Natural killer cell treated with Interleukin-12 subunit alpha and Interleukin-12 subunit beta and Interleukin-15 and Interleukin-18, amount 100 ng/mL, for 72 hours (primary cell): Measurements from ENCODE around the gene USP17L5. TPM values are rescaled to one million over a fixed set of nuclear protein-coding genes. Genes with fewer than 3 reads are reported as not detected.
"Not testable (repeated sequence)": the region's sequence is repeated elsewhere in the genome, so short reads cannot be mapped to it uniquely, and the experiment has no call there.

Source experiments
- ATAC-seq, 2 donors: fragments of 150-1000 bp; cut with Tn5 transposase in 1 of 2; sonication (Bioruptor Pico), chemical (Tn5 transposase) in 1 of 2; 2 replicates each; pipeline ENCODE4 v1.10.0; 2021
- DNase-seq: peaks from one replicate; pipeline ENCODE4 v3.0.0; 2022; ENCODE audit warnings: low spot score
- H3K27ac Mint-ChIP-seq, 2 donors: 1 replicate in 1 of 2; 2 replicates in 1 of 2; pipeline ENCODE4 v1.8.0; 2022; ENCODE audit warnings: mixed read lengths in 2 of 2, mild to moderate bottlenecking in 1 of 2, moderate library complexity in 1 of 2
- H3K27me3 Mint-ChIP-seq, 2 donors: 1 replicate in 1 of 2; 2 replicates in 1 of 2; pipeline ENCODE4 v1.8.0; 2022; ENCODE audit warnings: mixed read lengths in 2 of 2
- H3K36me3 Mint-ChIP-seq: one replicate; pipeline ENCODE4 v1.8.0; 2022; ENCODE audit warnings: mixed read lengths
- H3K4me1 Mint-ChIP-seq, 2 donors: 1 replicate in 1 of 2; 2 replicates in 1 of 2; pipeline ENCODE4 v1.8.0; 2022; ENCODE audit warnings: low read depth in 2 of 2, mixed read lengths in 2 of 2, mild to moderate bottlenecking in 1 of 2
- H3K4me3 Mint-ChIP-seq: one replicate; pipeline ENCODE4 v1.8.0; 2022; ENCODE audit warnings: mixed read lengths
- H3K9me3 Mint-ChIP-seq: 2 replicates; pipeline ENCODE4 v1.8.0; 2022; ENCODE audit warnings: mixed read lengths
- total RNA-seq, 2 donors: library from RNA; stranded (reverse); gene quantifications; one replicate each; pipeline ENCODE4 v1.2.3, GENCODE V29; 2022

USP17L5 gene, protein sequence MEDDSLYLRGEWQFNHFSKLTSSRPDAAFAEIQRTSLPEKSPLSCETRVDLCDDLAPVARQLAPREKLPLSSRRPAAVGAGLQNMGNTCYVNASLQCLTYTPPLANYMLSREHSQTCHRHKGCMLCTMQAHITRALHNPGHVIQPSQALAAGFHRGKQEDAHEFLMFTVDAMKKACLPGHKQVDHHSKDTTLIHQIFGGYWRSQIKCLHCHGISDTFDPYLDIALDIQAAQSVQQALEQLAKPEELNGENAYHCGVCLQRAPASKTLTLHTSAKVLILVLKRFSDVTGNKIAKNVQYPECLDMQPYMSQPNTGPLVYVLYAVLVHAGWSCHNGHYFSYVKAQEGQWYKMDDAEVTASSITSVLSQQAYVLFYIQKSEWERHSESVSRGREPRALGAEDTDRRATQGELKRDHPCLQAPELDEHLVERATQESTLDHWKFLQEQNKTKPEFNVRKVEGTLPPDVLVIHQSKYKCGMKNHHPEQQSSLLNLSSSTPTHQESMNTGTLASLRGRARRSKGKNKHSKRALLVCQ
- not detected for total RNA-seq

DNA sequence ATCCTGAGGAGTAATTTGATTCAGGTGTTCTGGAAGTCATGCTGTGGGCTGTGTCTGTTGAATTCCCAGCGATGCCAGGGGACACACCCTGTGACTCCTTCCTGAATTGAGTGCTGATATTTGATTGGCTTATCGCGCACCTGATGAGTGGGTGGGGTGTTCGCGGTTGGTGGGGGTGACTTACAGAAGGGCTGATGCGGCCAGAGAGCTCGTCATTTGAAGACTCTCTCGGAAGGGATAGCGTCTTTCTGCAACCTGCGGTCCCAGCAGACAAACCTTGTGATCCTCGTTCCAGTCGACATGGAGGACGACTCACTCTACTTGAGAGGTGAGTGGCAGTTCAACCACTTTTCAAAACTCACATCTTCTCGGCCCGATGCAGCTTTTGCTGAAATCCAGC lies at the start of gene USP17L5:
Gene USP17L5, plus strand, starts transcription at position 301 of the 400 bp plus-strand sequence. Its CDS starts 0 bp downstream, at position 301.
- not testable (repeated sequence) for H3K9me3 Mint-ChIP-seq, H3K4me1 Mint-ChIP-seq, H3K27me3 Mint-ChIP-seq, H3K36me3 Mint-ChIP-seq, H3K4me3 Mint-ChIP-seq, H3K27ac Mint-ChIP-seq, ATAC-seq, DNase-seq

DNA sequence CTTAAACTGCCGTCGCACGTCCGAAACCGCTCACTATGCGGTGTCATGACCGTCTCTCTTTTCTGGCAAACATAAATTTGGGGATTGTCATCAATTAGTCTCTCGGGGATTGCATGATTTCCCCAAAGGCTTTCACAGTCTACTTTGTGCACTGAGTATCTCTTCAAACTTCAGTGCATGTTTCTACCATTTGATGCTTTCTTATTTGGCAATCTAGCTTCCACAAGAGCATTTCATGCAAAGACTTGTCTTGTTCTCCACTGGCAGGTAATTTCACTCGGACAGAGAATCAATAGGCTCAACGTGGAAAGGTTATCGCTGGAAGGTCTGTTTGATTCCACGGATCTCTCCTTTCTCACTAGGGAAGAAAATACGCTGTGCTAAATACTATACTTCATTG lies 15.0 kb upstream of the USP17L5 start:
- H3K4me3 Mint-ChIP-seq, H3K27ac Mint-ChIP-seq, H3K36me3 Mint-ChIP-seq, ATAC-seq, H3K4me1 Mint-ChIP-seq, H3K27me3 Mint-ChIP-seq, H3K9me3 Mint-ChIP-seq: not testable (repeated sequence)
- DNase-seq = peak; percentile 58

DNA sequence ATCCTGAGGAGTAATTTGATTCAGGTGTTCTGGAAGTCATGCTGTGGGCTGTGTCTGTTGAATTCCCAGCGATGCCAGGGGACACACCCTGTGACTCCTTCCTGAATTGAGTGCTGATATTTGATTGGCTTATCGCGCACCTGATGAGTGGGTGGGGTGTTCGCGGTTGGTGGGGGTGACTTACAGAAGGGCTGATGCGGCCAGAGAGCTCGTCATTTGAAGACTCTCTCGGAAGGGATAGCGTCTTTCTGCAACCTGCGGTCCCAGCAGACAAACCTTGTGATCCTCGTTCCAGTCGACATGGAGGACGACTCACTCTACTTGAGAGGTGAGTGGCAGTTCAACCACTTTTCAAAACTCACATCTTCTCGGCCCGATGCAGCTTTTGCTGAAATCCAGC lies 14.3 kb upstream of the USP17L5 start, which contains the start of gene USP17L24:
Gene USP17L24, plus strand, starts transcription at position 301 of the 400 bp plus-strand sequence. Its CDS starts 0 bp downstream, at position 301.
- ATAC-seq, H3K36me3 Mint-ChIP-seq, H3K9me3 Mint-ChIP-seq, H3K4me1 Mint-ChIP-seq, H3K27ac Mint-ChIP-seq, DNase-seq, H3K27me3 Mint-ChIP-seq, H3K4me3 Mint-ChIP-seq: not testable (repeated sequence)

DNA sequence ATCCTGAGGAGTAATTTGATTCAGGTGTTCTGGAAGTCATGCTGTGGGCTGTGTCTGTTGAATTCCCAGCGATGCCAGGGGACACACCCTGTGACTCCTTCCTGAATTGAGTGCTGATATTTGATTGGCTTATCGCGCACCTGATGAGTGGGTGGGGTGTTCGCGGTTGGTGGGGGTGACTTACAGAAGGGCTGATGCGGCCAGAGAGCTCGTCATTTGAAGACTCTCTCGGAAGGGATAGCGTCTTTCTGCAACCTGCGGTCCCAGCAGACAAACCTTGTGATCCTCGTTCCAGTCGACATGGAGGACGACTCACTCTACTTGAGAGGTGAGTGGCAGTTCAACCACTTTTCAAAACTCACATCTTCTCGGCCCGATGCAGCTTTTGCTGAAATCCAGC lies 9.6 kb upstream of the USP17L5 start, which contains the start of gene USP17L25:
Gene USP17L25, plus strand, starts transcription at position 301 of the 400 bp plus-strand sequence. Its CDS starts 0 bp downstream, at position 301.
- not testable (repeated sequence) for H3K4me1 Mint-ChIP-seq, ATAC-seq, H3K36me3 Mint-ChIP-seq, DNase-seq, H3K9me3 Mint-ChIP-seq, H3K27ac Mint-ChIP-seq, H3K27me3 Mint-ChIP-seq, H3K4me3 Mint-ChIP-seq

DNA sequence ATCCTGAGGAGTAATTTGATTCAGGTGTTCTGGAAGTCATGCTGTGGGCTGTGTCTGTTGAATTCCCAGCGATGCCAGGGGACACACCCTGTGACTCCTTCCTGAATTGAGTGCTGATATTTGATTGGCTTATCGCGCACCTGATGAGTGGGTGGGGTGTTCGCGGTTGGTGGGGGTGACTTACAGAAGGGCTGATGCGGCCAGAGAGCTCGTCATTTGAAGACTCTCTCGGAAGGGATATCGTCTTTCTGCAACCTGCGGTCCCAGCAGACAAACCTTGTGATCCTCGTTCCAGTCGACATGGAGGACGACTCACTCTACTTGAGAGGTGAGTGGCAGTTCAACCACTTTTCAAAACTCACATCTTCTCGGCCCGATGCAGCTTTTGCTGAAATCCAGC lies 4.8 kb upstream of the USP17L5 start, which contains the start of gene USP17L26:
Gene USP17L26, plus strand, starts transcription at position 301 of the 400 bp plus-strand sequence. Its CDS starts 0 bp downstream, at position 301.
- H3K36me3 Mint-ChIP-seq, DNase-seq, H3K27ac Mint-ChIP-seq, H3K27me3 Mint-ChIP-seq, H3K4me3 Mint-ChIP-seq, H3K4me1 Mint-ChIP-seq, ATAC-seq, H3K9me3 Mint-ChIP-seq: not testable (repeated sequence)

DNA sequence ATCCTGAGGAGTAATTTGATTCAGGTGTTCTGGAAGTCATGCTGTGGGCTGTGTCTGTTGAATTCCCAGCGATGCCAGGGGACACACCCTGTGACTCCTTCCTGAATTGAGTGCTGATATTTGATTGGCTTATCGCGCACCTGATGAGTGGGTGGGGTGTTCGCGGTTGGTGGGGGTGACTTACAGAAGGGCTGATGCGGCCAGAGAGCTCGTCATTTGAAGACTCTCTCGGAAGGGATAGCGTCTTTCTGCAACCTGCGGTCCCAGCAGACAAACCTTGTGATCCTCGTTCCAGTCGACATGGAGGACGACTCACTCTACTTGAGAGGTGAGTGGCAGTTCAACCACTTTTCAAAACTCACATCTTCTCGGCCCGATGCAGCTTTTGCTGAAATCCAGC lies 4.6 kb downstream of the USP17L5 start, which contains the start of gene USP17L27:
Gene USP17L27, plus strand, starts transcription at position 301 of the 400 bp plus-strand sequence. Its CDS starts 0 bp downstream, at position 301.
- not testable (repeated sequence) for ATAC-seq, H3K36me3 Mint-ChIP-seq, H3K27me3 Mint-ChIP-seq, H3K4me3 Mint-ChIP-seq, DNase-seq, H3K9me3 Mint-ChIP-seq, H3K4me1 Mint-ChIP-seq, H3K27ac Mint-ChIP-seq

DNA sequence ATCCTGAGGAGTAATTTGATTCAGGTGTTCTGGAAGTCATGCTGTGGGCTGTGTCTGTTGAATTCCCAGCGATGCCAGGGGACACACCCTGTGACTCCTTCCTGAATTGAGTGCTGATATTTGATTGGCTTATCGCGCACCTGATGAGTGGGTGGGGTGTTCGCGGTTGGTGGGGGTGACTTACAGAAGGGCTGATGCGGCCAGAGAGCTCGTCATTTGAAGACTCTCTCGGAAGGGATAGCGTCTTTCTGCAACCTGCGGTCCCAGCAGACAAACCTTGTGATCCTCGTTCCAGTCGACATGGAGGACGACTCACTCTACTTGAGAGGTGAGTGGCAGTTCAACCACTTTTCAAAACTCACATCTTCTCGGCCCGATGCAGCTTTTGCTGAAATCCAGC lies 9.4 kb downstream of the USP17L5 start, which contains the start of gene USP17L28:
Gene USP17L28, plus strand, starts transcription at position 301 of the 400 bp plus-strand sequence. Its CDS starts 0 bp downstream, at position 301.
- H3K27ac Mint-ChIP-seq, H3K4me3 Mint-ChIP-seq, DNase-seq: not testable (repeated sequence)

DNA sequence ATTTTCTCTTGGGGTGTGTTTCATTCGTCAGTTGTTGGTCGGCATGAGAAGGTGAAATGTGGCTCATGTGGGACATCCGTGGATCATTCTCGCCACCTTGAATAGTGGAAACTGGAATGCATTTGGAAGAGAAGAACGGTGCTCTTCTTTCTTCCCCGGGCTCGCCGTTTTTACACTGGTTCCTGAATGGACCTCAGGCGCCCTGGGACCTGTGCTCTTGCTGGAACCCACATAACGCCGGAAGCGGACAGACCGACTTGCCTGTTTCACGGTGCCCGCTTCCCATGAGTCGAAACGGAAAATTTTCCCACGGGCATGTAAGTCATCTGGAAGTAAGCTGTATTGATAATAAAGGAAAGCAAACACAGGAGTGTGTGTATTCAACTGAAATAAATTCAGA lies 11.7 kb downstream of the USP17L5 start:
- not testable (repeated sequence) for DNase-seq, H3K4me1 Mint-ChIP-seq, H3K27ac Mint-ChIP-seq, ATAC-seq, H3K4me3 Mint-ChIP-seq, H3K9me3 Mint-ChIP-seq, H3K27me3 Mint-ChIP-seq, H3K36me3 Mint-ChIP-seq

More for the DNA sequence above, 9.4 kb downstream of the USP17L5 start, which contains the start of gene USP17L28:
- ATAC-seq, H3K36me3 Mint-ChIP-seq, H3K4me1 Mint-ChIP-seq, H3K27me3 Mint-ChIP-seq, H3K9me3 Mint-ChIP-seq: not testable (repeated sequence)

DNA sequence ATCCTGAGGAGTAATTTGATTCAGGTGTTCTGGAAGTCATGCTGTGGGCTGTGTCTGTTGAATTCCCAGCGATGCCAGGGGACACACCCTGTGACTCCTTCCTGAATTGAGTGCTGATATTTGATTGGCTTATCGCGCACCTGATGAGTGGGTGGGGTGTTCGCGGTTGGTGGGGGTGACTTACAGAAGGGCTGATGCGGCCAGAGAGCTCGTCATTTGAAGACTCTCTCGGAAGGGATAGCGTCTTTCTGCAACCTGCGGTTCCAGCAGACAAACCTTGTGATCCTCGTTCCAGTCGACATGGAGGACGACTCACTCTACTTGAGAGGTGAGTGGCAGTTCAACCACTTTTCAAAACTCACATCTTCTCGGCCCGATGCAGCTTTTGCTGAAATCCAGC lies 14.1 kb downstream of the USP17L5 start, which contains the start of gene USP17L29:
Gene USP17L29, plus strand, starts transcription at position 301 of the 400 bp plus-strand sequence. Its CDS starts 0 bp downstream, at position 301.
- H3K9me3 Mint-ChIP-seq, H3K27ac Mint-ChIP-seq, H3K4me3 Mint-ChIP-seq, H3K4me1 Mint-ChIP-seq, ATAC-seq, H3K36me3 Mint-ChIP-seq, H3K27me3 Mint-ChIP-seq, DNase-seq: not testable (repeated sequence)

DNA sequence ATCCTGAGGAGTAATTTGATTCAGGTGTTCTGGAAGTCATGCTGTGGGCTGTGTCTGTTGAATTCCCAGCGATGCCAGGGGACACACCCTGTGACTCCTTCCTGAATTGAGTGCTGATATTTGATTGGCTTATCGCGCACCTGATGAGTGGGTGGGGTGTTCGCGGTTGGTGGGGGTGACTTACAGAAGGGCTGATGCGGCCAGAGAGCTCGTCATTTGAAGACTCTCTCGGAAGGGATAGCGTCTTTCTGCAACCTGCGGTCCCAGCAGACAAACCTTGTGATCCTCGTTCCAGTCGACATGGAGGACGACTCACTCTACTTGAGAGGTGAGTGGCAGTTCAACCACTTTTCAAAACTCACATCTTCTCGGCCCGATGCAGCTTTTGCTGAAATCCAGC lies 23.6 kb downstream of the USP17L5 start, which contains the start of gene USP17L30:
Gene USP17L30, plus strand, starts transcription at position 301 of the 400 bp plus-strand sequence. Its CDS starts 0 bp downstream, at position 301.
- not testable (repeated sequence) for H3K27ac Mint-ChIP-seq, ATAC-seq, H3K4me3 Mint-ChIP-seq, H3K9me3 Mint-ChIP-seq, H3K27me3 Mint-ChIP-seq, H3K4me1 Mint-ChIP-seq, H3K36me3 Mint-ChIP-seq, DNase-seq

DNA sequence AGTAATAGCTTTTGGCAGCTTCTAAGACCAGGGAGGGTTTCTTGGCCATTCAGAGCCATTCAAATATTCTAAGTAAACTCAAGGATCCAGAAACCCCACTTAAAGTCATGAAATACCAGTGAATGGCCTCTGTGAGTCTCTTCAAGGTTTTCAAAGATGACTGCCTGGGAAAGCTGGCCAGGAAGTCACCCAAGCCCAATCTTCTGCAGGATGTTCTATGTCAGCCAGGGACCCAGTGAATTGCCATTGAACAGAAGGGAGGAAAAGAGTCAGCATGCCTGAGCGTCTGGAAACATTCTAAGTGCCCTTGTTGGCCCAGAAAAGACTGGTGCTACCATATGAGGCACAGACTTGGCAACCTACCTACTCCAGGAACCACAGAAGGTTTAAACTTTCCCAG lies 40.7 kb downstream of the USP17L5 start:
- DNase-seq, ATAC-seq, H3K9me3 Mint-ChIP-seq, H3K27ac Mint-ChIP-seq, H3K4me1 Mint-ChIP-seq, H3K36me3 Mint-ChIP-seq, H3K4me3 Mint-ChIP-seq, H3K27me3 Mint-ChIP-seq: not testable (repeated sequence)

DNA sequence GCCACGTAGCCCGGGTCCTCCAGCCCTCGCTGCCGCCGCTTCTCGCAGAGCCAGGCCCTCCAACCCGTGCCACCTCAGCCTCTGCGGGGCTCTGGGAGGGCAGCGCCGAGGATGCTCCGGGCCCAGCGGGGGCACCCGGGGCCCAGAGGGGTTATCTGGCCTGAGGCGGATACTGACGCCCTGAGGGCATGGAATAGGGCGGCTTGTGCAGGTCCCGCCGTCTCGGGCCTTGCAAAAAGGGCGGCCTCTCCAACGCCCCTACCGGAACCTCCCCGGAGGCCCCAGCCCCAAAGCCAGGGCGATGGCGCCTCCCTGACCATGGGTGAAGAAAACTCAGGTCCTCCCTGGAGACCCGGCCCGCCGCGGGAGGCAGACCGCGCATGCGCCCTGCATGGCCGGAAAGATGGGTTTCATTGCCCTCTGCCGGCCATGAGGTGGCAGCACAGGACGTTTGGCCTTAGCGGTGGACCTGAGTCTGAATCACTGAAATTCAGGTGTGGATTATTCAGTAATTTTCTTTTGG lies 41.9 kb downstream of the USP17L5 start:
- H3K9me3 Mint-ChIP-seq, H3K27ac Mint-ChIP-seq, H3K4me1 Mint-ChIP-seq, H3K36me3 Mint-ChIP-seq, H3K4me3 Mint-ChIP-seq, H3K27me3 Mint-ChIP-seq, ATAC-seq: not testable (repeated sequence)
- DNase-seq = peak; percentile 64

DNA sequence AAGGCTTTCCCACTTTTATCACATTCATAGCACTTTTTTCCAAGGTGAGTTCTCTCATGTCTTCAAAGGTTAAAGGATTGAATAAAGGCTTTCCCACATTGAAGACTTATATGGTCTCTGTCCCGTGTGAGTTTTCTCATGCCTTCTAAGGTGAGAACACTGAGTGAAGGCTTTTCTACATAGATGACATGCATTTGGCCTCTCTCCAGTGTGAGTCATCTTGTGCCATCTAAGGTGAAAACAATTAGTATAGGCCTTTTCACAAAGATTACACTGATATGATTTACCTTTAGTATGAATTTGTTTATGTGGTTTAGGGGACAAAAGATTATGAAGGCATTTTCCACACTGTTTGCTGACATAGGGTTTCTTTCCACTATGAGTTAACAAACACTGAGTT lies 44.9 kb downstream of the USP17L5 start:
- DNase-seq (no peak), ATAC-seq (no peak)
- Mint-ChIP-seq H3K9me3 (no peaks in the 10 kb centered on the region), H3K4me1 (peaks cover 0 to 2% of the 10 kb centered on the region in 2 donors), H3K27me3 (peaks cover 9 to 11% of the 10 kb centered on the region in 2 donors), H3K4me3 (no peak overlapping the region), H3K36me3 (no peaks in the 10 kb centered on the region), H3K27ac (no peak overlapping the region)

DNA sequence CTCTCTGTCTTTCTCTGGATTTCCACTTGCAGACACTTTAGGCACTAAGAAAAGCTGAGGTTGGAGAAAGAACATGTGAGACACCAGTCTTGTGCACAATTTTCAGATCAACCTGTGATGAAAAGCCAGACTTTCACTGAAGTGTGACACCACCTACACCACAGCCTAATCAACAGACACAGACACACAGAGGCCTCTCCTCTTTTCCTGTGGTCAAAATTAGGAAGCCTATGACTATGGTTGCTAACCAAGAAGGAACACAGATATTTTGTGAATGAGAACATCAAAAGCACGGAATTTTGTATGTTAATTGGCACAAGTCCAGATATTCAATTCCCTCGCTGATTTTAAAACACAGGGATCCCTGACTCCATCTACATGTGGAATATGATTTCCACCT lies 49.8 kb downstream of the USP17L5 start:
- H3K27me3 Mint-ChIP-seq, H3K9me3 Mint-ChIP-seq, ATAC-seq, DNase-seq, H3K36me3 Mint-ChIP-seq, H3K4me3 Mint-ChIP-seq, H3K4me1 Mint-ChIP-seq, H3K27ac Mint-ChIP-seq: not testable (repeated sequence)
